GM23248 (cell line): ENCODE data around the gene MAP3K7CL. TPM values are rescaled to one million over a fixed set of nuclear protein-coding genes. Genes with fewer than 3 reads are reported as not detected.

ENCODE experiments used
- DNase-seq: peaks from one replicate; pipeline ENCODE4 v3.0.0-alpha.2; 2015
- H2AFZ ChIP-seq: fragments of 200-600 bp; sonication (generic); 2 replicates; pipeline ENCODE4 v1.6.1; 2016; ENCODE audit warnings: antibody characterized with exemption
- H3F3A ChIP-seq: fragments of 200-600 bp; sonication (generic); 2 replicates; pipeline ENCODE4 v1.6.1; 2016; ENCODE audit warnings: mild to moderate bottlenecking, antibody characterized with exemption, mixed run types; ENCODE audit not compliant: insufficient read depth
- H3K27ac ChIP-seq: fragments of 200-600 bp; sonication (generic); 2 replicates; pipeline ENCODE4 v1.5.1; 2016; ENCODE audit warnings: mild to moderate bottlenecking
- H3K27me3 ChIP-seq: fragments of 200-600 bp; sonication (generic); replicated peaks from 2 replicates; pipeline ENCODE4 v1.6.1; 2016; ENCODE audit warnings: mild to moderate bottlenecking; ENCODE audit not compliant: insufficient read depth
- H3K36me3 ChIP-seq: fragments of 200-600 bp; sonication (generic); 2 replicates; pipeline ENCODE4 v1.6.1; 2016; ENCODE audit warnings: low read depth, mild to moderate bottlenecking
- H3K4me1 ChIP-seq: fragments of 200-600 bp; sonication (generic); 2 replicates; pipeline ENCODE4 v1.6.1; 2016; ENCODE audit warnings: mild to moderate bottlenecking; ENCODE audit not compliant: insufficient read depth
- H3K4me2 ChIP-seq: fragments of 200-600 bp; sonication (generic); one replicate; pipeline ENCODE4 v1.6.1; 2016; ENCODE audit warnings: mild to moderate bottlenecking; ENCODE audit not compliant: unreplicated experiment
- H3K4me3 ChIP-seq: fragments of 200-600 bp; sonication (generic); 2 replicates; pipeline ENCODE4 v1.5.1; 2016; ENCODE audit warnings: mild to moderate bottlenecking
- H3K79me2 ChIP-seq: fragments of 200-600 bp; sonication (generic); 2 replicates; pipeline ENCODE4 v1.6.1; 2016; ENCODE audit warnings: mild to moderate bottlenecking; ENCODE audit not compliant: insufficient read depth
- H3K9ac ChIP-seq: fragments of 200-600 bp; sonication (generic); 2 replicates; pipeline ENCODE4 v1.6.1; 2016; ENCODE audit warnings: mild to moderate bottlenecking
- H3K9me2 ChIP-seq: fragments of 200-600 bp; sonication (generic); 2 replicates; pipeline ENCODE4 v1.6.1; 2016; ENCODE audit warnings: mixed run types, mild to moderate bottlenecking, moderate library complexity; ENCODE audit not compliant: insufficient read depth
- H3K9me3 ChIP-seq: fragments of 200-600 bp; sonication (generic); one replicate; pipeline ENCODE4 v1.6.1; 2017; ENCODE audit warnings: low read depth
- H4K20me1 ChIP-seq: fragments of 200-600 bp; sonication (generic); 2 replicates; pipeline ENCODE4 v1.6.0; 2016; ENCODE audit not compliant: insufficient read depth
- EZH2 ChIP-seq: fragments of 200-600 bp; sonication (generic); IDR thresholded peaks from 2 replicates; pipeline ENCODE4 v1.6.1; 2018; ENCODE audit warnings: antibody characterized with exemption, mild to moderate bottlenecking; ENCODE audit not compliant: insufficient read depth, poor library complexity, severe bottlenecking
- EZH2phosphoT487 ChIP-seq: fragments of 200-600 bp; sonication (generic); IDR thresholded peaks from 2 replicates; pipeline ENCODE4 v1.6.1; 2018; ENCODE audit warnings: antibody characterized with exemption, moderate library complexity, mild to moderate bottlenecking, low read depth; ENCODE audit not compliant: insufficient read depth
- WGBS, 2 experiments: methylation state at CpG; one replicate each; pipeline ENCODE4 v1.1.6; 2015 to 2017; ENCODE audit warnings: low lambda C conversion rate in 2 of 2, low coverage in 1 of 2; ENCODE audit errors: missing lambda C conversion rate in 2 of 2; 5-methylcytosine and 5-hydroxymethylcytosine counted together
- in situ Hi-C: fragments of 300-500 bp; cut with MboI; formaldehyde crosslinking; loops from 2 replicates; pipeline ENCODE4 v1.15.0; 2020
- polyA plus RNA-seq: library from polyadenylated mRNA; unstranded; fragments of >200 nt; fragmentation: Nextera tagmentation; extraction: Ambion mirVana; gene quantifications from 2 replicates; pipeline ENCODE4 v1.2.1, GENCODE V29; 2016
- total RNA-seq: library from RNA; depleted of rRNA; stranded (reverse); fragments of >200 nt; shearing (Covaris generic); gene quantifications from 2 replicates; pipeline ENCODE4 v1.2.3, GENCODE V29; 2014; rRNA removed

MAP3K7CL gene, protein sequence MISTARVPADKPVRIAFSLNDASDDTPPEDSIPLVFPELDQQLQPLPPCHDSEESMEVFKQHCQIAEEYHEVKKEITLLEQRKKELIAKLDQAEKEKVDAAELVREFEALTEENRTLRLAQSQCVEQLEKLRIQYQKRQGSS
- total RNA-seq (14.8 and 18.5 TPM in 2 replicates), polyA plus RNA-seq (30.0 and 34.3 TPM in 2 replicates)

DNA sequence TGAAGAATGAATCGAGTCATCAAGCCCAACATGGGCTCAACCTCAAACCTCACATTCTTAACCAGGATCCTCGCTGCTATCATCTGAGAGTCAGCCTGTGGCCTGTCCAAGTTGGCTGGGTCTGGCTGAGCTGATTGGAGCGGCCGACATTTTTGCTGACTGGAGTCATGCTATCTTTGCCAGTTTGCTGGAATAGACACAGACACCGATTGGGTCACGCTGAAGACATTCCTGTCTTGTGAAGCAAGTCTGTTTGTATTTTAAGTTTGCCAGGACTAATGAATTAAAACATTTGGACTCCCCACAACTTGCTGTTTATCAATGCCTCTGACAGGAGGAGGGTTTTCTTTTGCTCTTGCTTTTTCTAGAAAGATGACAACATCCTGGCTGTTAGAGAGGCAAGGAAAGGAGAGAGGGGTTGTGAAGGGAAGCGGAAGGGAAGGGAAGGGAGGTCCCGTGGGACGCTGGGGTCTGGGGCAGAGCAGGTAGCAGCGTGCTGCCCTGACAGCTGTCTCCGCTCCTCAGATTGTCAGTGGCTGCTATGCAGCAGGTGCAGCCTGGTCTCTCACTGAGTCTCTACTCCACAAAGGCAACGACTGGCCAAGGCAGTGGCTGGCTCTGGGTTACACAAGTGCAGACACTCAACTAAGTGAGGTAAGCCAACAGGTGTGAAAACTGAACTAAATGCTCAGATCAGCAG lies at the start of gene MAP3K7CL:
Gene MAP3K7CL, plus strand, starts transcription at position 375 of the 700 bp plus-strand sequence. CDS start 2,701 bp downstream, outside the sequence.
- Histone ChIP-seq H3K27ac (peak within 1 kb of the TSS; percentile 56), H2AFZ (0 out of 2 replicates have a peak within 1 kb of the TSS, but pooled peaks have one; percentile 12), H3K4me1 (peaks cover 23% of the 10 kb centered on the region), H3F3A (peaks cover 11% of the 10 kb centered on the region), H3K9me2 (no peaks in the 10 kb centered on the region), H3K9me3 (no peaks in the 10 kb centered on the region), H3K36me3 (no peaks in the 10 kb centered on the region), H4K20me1 (no peaks in the 10 kb centered on the region), H3K4me3 (peak within 1 kb of the TSS; percentile 53), H3K4me2 (peak within 1 kb of the TSS; percentile 65), H3K79me2 (no peaks in the 10 kb centered on the region), H3K9ac (peak within 1 kb of the TSS; percentile 21; the same call in 1 of the 2 replicates), H3K27me3 (no peaks in the 10 kb centered on the region)
- WGBS, 2 experiments, result 8 to 11% methylated on average over 12 of the region's 12 CpGs
- peak; percentile 100 for DNase-seq
- TF ChIP-seq EZH2 (no peak), EZH2phosphoT487 (0 out of 2 replicates have a peak, but pooled peaks have one; percentile 39)
- in situ Hi-C loops, result no loop called here

DNA sequence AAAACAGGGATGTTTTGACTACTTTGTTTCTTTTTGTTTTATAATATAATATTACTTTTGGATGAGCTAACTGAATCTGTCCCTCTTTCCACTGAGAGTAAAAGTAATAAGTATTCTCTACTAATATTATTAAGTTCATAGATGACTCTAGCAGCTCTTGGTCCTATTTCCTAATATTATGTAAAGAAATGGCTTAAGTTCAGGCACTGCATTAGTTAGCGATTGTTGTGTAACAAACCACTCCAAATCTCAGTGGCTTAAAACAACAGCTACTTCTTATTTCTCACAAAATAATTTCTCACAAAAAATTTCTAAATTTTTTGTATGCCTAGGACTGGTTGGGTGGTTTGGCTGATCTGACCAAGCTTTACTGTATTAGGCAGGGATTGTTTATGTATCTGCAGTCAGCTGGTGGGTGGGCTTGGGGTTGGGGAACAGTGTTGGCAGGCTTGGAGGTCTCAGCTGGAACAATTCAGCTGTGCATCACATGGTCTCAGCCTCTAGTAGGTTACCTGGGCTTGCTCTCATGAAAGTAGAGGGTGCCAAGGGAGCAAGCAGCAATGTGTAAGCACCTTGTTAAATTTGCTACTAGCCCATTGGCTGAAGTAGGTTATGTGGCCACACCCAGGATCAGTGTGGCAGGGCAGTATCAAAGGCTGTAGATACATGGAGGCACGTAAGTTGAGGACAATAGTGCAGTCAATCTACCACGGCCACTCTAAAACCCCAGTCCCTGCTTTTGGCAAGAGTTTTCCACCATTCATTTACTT lies 48.2 kb upstream of the MAP3K7CL start:
- no peaks in the 10 kb centered on the region for H4K20me1 ChIP-seq
- no peaks in the 10 kb centered on the region for H3K9me3 ChIP-seq
- H3K9ac ChIP-seq, result no peak overlapping the region
- H3K79me2 ChIP-seq, result no peaks in the 10 kb centered on the region
- no peak for DNase-seq
- no peaks in the 10 kb centered on the region for H3K9me2 ChIP-seq
- 89 to 93% methylated on average over 3 of the region's 3 CpGs for WGBS, 2 experiments
- no peak overlapping the region for H2AFZ ChIP-seq
- H3F3A ChIP-seq, result no peaks in the 10 kb centered on the region
- H3K27me3 ChIP-seq, result no peaks in the 10 kb centered on the region
- TF ChIP-seq EZH2, result no peak
- TF ChIP-seq EZH2phosphoT487, result no peak
- H3K4me1 ChIP-seq, result no peaks in the 10 kb centered on the region; the same call in 1 of the 2 replicates
- in situ Hi-C loops, result loop anchor here (10.0 kb wide), 2 partner anchors 293 to 773 kb away; no protein-coding TSS in a partner anchor
- H3K27ac ChIP-seq, result no peak overlapping the region
- H3K4me2 ChIP-seq, result no peak overlapping the region
- H3K4me3 ChIP-seq, result no peak overlapping the region
- no peaks in the 10 kb centered on the region for H3K36me3 ChIP-seq

DNA sequence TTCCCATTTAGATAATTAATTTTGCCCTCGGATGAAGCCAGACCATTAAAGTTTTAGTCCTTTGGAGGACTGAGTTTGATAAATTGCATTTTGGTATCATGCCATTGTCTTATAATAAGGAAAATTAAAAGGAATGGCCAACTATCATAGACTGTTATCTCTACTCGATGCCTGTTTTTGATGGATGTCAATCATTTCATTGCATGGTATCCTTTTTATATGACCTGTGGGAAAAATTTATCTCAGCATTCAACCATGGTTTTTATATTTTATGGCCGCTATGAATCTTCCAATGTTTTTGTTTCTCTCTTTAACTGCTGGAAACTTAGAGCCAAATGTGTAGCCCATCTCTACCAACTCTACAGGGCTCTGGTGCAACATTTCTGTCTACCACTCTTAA lies 47.1 kb upstream of the MAP3K7CL start:
- Histone ChIP-seq H3K36me3 (no peaks in the 10 kb centered on the region), H3K27me3 (no peaks in the 10 kb centered on the region), H3K9ac (no peak overlapping the region), H3K27ac (no peak overlapping the region), H3K79me2 (no peaks in the 10 kb centered on the region), H4K20me1 (no peaks in the 10 kb centered on the region), H3F3A (no peaks in the 10 kb centered on the region), H3K9me2 (no peaks in the 10 kb centered on the region), H2AFZ (no peak overlapping the region), H3K4me3 (no peak overlapping the region), H3K9me3 (no peaks in the 10 kb centered on the region), H3K4me1 (no peaks in the 10 kb centered on the region), H3K4me2 (no peak overlapping the region)
- 82 to 88% methylated on average over 3 of the region's 3 CpGs for WGBS, 2 experiments
- TF ChIP-seq EZH2, result no peak
- TF ChIP-seq EZH2phosphoT487, result no peak
- no peak for DNase-seq
- in situ Hi-C loops, result loop anchor here (10.0 kb wide), 2 partner anchors 291 to 771 kb away; no protein-coding TSS in a partner anchor

DNA sequence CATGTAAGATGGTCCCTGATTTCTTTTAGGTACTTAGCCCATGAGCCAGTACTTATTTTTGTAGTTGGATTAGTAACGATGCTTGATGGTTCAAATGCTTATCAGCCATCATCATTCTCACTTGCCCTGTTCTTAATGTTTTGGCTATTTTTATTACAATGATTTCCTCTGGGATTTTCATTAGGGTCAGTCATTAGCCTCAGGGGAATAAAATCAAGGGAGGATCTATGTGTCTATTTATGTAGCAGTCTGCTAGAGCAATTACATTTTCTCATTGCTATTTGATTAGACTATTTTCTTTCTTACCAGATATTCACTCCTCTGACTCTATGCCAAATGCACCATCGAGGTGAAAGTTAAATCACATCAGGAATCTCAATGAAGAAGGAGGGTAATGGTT lies 46.1 kb upstream of the MAP3K7CL start:
- Histone ChIP-seq H4K20me1 (no peaks in the 10 kb centered on the region), H3K4me1 (no peaks in the 10 kb centered on the region), H3K79me2 (no peaks in the 10 kb centered on the region), H3K36me3 (no peaks in the 10 kb centered on the region), H2AFZ (no peak overlapping the region), H3K27me3 (no peaks in the 10 kb centered on the region), H3K27ac (no peak overlapping the region), H3K9ac (no peak overlapping the region), H3K9me2 (no peaks in the 10 kb centered on the region), H3K9me3 (no peaks in the 10 kb centered on the region), H3K4me3 (no peak overlapping the region), H3F3A (no peaks in the 10 kb centered on the region), H3K4me2 (no peak overlapping the region)
- WGBS, 2 experiments, result 80 to 82% methylated on average over 2 of the region's 2 CpGs
- in situ Hi-C loops, result loop anchor here (10.0 kb wide), 2 partner anchors 290 to 770 kb away; no protein-coding TSS in a partner anchor
- no peak for TF ChIP-seq EZH2
- no peak for TF ChIP-seq EZH2phosphoT487
- no peak for DNase-seq
